Esophagus muscularis mucosa (tissue), 4 donors: ENCODE data around the gene UBE2R2.

Experiments used
- CTCF ChIP-seq, 3 experiments: fragments of 200-600 bp in 2 of 3; fragments of 450-650 bp in 1 of 3; sonication (generic) in 2 of 3; IDR thresholded peaks; one replicate each; pipeline ENCODE4 v1.5.1; 2017 to 2019; ENCODE audit warnings: antibody characterized with exemption in 3 of 3, mild to moderate bottlenecking in 2 of 3, moderate library complexity in 1 of 3
- EP300 ChIP-seq: sonication (generic); formaldehyde crosslinking; IDR thresholded peaks from one replicate; pipeline ENCODE4 v1.6.1; 2017; ENCODE audit warnings: antibody characterized with exemption
- POLR2A ChIP-seq: fragments of 450-650 bp; IDR thresholded peaks from one replicate; pipeline ENCODE4 v1.6.1; 2017; ENCODE audit warnings: antibody characterized with exemption, moderate library complexity, mild to moderate bottlenecking, low read depth
- POLR2AphosphoS5 ChIP-seq, 2 donors: sonication (generic); formaldehyde crosslinking; IDR thresholded peaks; one replicate each; pipeline ENCODE4 v1.6.1; 2017; ENCODE audit warnings: antibody characterized with exemption in 2 of 2

GRCh38 chr9:33798545-33798944 lies 18.4 kb upstream of the UBE2R2 start:
- TF ChIP-seq CTCF (IDR thresholded peaks at IDR 0.05) (no peak), POLR2AphosphoS5 (IDR thresholded peaks at IDR 0.05) (no peak), POLR2A (no peak), EP300 (no peak)
